Activated CD4-positive, alpha-beta T cell treated with anti-CD3 and anti-CD28 coated beads, Interleukin-2, amount 50 U/mL, for 48 hours (primary cell): ENCODE results near the gene MAZ.
"Not testable (repeated sequence)": the region's sequence is repeated elsewhere in the genome, so short reads cannot be mapped to it uniquely, and the experiment has no call there.

Source experiments
- DNase-seq, 2 experiments: peaks; one replicate each; pipeline ENCODE4 v3.0.0-alpha.2; 2020

The MAZ gene

GRCh38 chr16:29784901-29785500 lies 21.3 kb upstream of the MAZ start:
- DNase-seq: peak; percentile 83 to 88

GRCh38 chr16:29787155-29787554 lies 19.2 kb upstream of the MAZ start:
- not testable (repeated sequence) for DNase-seq

DNA sequence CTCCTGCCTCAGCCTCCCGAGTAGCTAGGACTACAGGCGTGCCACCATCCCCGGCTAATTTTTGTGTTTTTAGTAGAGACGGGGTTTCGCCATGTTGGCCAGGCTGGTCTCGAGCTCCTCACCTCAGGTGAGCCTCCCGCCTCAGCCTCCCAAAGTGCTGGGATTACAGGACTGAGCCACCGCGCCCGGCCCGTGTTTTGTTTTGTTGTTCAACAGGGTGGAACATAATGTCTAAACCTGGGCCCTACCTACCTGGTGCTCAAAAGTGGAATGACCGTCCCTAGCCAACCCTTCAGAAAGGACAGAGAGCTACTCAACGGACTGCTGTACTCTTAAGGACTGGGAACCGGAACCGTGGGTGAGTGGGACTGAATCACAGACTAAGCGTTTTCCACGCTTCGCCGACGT lies 16.6 kb upstream of the MAZ start:
- no peak for DNase-seq

DNA sequence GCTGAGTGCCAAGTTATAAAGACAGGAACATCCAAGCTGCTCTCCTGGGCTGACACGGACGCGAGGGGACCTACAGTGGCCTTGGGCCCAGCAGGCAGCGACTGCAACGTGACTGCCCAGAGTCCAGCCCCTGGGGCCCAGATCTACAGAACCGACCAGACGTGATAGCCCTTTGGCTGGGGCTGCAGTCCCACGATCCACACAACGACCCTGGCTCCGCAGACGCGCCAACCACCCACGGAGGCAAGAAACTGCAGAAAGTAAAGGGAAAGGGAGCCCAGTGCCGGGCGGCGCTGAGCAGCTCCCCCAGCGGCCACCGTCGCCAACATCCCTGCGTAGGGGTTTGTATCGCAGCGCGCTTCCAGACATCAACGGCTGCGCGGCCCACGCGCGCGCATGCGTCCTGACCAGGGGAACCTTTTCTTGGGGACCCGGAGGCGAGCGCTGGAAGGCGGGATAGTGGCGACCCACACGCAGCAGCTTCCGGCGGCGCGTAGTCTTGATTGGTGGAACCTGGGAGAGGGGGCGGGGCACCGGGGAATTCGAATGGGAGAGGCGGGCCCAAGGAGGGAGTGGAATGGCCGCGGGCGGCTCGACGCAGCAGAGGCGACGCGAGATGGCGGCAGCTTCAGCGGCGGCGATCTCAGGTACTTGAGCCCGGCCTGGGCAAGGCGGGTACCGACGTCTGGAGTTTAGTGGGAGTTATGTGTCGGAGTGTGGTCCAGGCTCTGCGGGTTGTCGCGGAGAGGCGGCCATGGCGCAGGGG lies 16.0 kb upstream of the MAZ start, which contains the start of gene KIF22:
TSS of gene KIF22 (plus strand) at position 569 of the 766 bp plus-strand sequence. CDS start at position 578, 9 bp downstream.
- DNase-seq: peak; percentile 100

- DNase-seq: no peak
Measured at GRCh38 chr16:29790949-29791844, 15.1 kb upstream of the MAZ start.

DNA sequence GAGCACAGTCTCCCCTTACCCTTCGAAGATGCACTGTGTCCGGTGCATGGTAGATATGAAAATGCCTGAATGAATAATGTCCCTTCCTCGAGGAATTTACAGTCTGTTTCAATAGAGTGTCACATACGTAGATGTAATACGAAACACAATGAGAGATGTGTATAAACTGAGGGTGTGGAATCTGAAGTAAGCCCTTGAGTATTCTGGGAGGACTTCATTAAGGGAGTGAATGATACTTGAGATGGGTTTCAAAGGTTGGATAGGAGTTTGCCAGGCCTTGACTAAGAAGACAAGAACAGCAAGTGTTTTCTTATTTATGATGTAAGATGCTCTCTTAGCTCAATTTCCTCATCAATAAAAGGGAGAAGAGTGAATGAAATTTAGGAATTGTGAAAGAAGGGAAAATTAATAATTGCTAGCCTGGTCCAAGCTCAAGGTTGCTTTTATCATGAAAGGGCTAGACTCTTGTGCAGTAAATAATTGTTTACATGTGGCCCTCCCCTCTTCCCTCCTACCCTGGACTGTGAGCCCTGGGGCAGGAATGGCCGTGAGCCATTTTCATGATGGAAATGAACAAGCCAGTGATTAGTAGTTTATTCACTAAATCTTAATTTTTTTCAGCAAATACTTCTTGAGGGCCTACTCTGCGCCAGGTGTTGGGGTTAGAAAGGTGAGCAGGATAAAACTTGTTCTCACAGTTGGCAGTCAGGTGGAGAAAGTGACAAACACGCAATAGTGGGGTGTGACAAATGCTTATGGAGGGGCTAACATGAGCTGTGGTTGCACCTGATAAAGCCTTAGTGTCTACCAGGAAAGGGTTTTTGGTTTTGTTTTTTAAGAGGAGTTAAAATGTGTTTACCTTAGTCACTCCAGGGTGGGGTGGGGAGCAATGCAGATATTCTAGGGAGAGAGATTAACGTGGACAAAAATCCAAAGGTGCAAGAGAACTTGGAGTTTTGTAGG lies 14.2 kb upstream of the MAZ start:
- DNase-seq: no peak

GRCh38 chr16:29793153-29793552 lies 13.2 kb upstream of the MAZ start:
- DNase-seq: not testable (repeated sequence)

DNA sequence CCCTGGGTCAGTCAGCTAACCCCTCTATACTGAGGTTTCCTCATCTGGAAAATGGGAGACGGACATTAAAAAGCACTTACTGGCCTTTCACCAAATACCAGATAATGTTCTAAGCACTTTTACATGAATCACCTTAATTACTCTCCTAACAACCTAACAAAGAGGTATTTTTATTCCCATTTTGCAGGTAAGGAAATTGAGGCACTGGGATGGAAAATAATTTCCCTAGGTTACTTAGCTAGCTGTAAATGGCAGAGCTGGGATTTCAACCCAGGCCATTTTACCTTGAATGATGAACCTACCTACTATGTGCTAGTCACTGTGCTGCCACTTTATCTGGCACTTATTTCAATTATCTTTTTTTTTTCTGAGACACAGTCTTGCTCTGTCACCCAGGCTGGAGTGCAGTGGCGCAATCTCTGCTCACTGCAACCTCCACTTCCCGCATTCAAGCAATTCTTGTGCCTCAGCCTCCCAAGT lies 12.1 kb upstream of the MAZ start:
- no peak for DNase-seq

- no peak for DNase-seq
Measured at GRCh38 chr16:29802416-29802935, 3.9 kb upstream of the MAZ start.

GRCh38 chr16:29804020-29804419 lies 2.3 kb upstream of the MAZ start:
- no peak for DNase-seq

DNA sequence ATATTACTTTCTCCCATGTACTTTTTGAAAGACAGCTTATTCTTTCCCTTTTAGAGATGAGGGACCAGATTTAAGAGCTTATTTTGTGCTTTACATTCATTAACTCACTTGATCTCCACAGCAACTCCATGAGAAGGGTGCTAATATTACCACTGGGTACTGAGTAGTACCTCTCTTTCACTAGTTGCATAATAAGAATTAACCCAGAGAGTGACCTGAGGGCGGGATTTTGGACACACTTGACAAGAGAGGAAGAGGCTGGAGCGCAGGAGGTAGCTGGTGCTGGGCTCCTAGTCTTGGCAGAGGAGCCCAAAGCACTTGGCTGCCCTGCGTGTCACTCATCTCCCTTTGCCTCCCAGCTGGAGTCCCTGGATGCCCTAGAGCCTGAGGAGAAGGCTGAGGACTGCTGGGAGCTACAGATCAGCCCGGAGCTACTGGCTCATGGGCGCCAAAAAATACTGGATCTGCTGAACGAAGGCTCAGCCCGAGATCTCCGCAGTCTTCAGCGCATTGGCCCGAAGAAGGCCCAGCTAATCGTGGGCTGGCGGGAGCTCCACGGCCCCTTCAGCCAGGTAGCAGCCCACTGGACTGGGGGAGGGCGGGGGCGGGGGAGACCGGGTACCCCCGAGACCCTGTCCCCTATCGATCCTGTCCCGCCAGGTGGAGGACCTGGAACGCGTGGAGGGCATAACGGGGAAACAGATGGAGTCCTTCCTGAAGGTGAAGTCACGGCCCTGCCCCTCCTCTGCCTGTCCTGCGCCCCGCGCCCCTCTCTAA lies 1.7 kb upstream of the MAZ start:
- no peak for DNase-seq

GRCh38 chr16:29805232-29806098 lies 864 bp upstream of the MAZ start:
- DNase-seq: peak; percentile 97 to 98

DNA sequence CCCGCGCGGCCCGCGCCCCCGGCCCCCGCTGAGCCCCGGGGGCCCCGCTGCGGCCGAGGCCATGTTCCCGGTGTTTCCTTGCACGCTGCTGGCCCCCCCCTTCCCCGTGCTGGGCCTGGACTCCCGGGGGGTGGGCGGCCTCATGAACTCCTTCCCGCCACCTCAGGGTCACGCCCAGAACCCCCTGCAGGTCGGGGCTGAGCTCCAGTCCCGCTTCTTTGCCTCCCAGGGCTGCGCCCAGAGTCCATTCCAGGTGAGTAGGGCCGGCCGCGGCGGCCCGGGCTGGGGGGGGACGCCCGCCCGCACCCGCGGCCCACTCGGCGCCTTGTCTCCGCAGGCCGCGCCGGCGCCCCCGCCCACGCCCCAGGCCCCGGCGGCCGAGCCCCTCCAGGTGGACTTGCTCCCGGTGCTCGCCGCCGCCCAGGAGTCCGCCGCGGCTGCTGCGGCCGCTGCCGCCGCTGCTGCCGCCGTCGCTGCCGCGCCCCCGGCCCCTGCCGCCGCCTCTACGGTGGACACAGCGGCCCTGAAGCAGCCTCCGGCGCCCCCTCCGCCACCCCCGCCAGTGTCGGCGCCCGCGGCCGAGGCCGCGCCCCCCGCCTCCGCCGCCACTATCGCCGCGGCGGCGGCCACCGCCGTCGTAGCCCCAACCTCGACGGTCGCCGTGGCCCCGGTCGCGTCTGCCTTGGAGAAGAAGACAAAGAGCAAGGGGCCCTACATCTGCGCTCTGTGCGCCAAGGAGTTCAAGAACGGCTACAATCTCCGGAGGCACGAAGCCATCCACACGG lies 504 bp downstream of the MAZ start:
- peak; percentile 70 to 74 for DNase-seq

- DNase-seq: peak; percentile 90 to 94
Measured at GRCh38 chr16:29807426-29808218, 1.3 kb downstream of the MAZ start.

- DNase-seq: peak; percentile 51 to 59
Measured at GRCh38 chr16:29808219-29808900, 2.0 kb downstream of the MAZ start.

- DNase-seq: no peak
Measured at GRCh38 chr16:29809031-29809747, 2.9 kb downstream of the MAZ start.
